Measurements from ENCODE around the gene PPFIA3. TPM values are rescaled to one million over a fixed set of nuclear protein-coding genes. Genes with fewer than 3 reads are reported as not detected.

PPFIA3 gene
- total RNA-seq, 1 experiment from 2014 or later = 27.3 TPM

GRCh38 chr19:49071860-49072547 is 47.3 kb upstream of the PPFIA3 start (continued):
- TF ChIP-seq CDX4 (CRISPR knock-in tag; IDR thresholded peaks at IDR 0.05; ENCODE audit: borderline replicate concordance) (no peak), ARID4B (CRISPR knock-in tag; IDR thresholded peaks at IDR 0.05; ENCODE audit: borderline replicate concordance) (peak; percentile 95), NR1H2 (CRISPR knock-in tag; IDR thresholded peaks at IDR 0.05) (no peak), ZNF425 (CRISPR knock-in tag; conservative IDR thresholded peaks at IDR 0.05) (no peak), MLX (CRISPR knock-in tag; IDR thresholded peaks at IDR 0.05) (no peak), ERG (CRISPR knock-in tag; IDR thresholded peaks at IDR 0.05) (no peak), ATF2 (CRISPR knock-in tag; IDR thresholded peaks at IDR 0.05; ENCODE audit: borderline replicate concordance, low read depth) (peak; percentile 71; the same call in 1 of the 2 replicates), ZNF281 (CRISPR knock-in tag; IDR thresholded peaks at IDR 0.05) (peak; percentile 81; the same call in 1 of the 2 replicates), KAT7 (CRISPR knock-in tag; IDR thresholded peaks at IDR 0.05; ENCODE audit: borderline replicate concordance) (no peak), ZMAT4 (CRISPR knock-in tag; IDR thresholded peaks at IDR 0.05) (no peak), STAT6 (CRISPR knock-in tag; conservative IDR thresholded peaks at IDR 0.05; ENCODE audit: low read depth) (no peak), E2F5 (CRISPR knock-in tag; IDR thresholded peaks at IDR 0.05) (peak; percentile 95), PRDM15 (CRISPR knock-in tag; IDR thresholded peaks at IDR 0.05) (peak; percentile 31; the same call in 1 of the 2 replicates)
